ENCODE results near the gene PRSS16.

DNA sequence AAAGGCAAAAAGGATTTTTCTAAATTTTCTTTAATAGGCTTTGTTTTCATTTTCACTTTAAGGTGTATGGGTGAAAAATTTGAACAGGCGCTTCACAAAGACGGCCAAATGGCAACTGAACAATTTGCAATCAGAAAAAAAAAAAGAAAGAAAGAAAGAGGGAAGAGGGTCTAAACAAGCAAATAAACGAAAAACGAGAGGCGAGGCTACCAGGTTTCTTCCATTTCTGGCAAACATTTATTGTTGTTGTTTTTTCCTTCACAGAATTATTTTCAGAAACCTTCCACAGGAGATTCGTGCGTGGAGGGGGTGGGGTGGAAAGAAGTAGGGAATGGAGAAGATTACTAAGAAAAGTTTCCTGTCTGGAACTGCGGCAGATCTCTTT lies 40.2 kb downstream of the PRSS16 start:
- TF ChIP-seq, protein P1, sequence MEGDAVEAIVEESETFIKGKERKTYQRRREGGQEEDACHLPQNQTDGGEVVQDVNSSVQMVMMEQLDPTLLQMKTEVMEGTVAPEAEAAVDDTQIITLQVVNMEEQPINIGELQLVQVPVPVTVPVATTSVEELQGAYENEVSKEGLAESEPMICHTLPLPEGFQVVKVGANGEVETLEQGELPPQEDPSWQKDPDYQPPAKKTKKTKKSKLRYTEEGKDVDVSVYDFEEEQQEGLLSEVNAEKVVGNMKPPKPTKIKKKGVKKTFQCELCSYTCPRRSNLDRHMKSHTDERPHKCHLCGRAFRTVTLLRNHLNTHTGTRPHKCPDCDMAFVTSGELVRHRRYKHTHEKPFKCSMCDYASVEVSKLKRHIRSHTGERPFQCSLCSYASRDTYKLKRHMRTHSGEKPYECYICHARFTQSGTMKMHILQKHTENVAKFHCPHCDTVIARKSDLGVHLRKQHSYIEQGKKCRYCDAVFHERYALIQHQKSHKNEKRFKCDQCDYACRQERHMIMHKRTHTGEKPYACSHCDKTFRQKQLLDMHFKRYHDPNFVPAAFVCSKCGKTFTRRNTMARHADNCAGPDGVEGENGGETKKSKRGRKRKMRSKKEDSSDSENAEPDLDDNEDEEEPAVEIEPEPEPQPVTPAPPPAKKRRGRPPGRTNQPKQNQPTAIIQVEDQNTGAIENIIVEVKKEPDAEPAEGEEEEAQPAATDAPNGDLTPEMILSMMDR (IDR thresholded peaks at IDR 0.05; ENCODE audit: low read depth, low read length) = no peak
- TF ChIP-seq EZH2phosphoT487 (IDR thresholded peaks at IDR 0.05; ENCODE audit: low read depth) = no peak
